Skeletal muscle satellite cell (primary cell): ENCODE results near the gene DHX58. TPM values are rescaled to one million over a fixed set of nuclear protein-coding genes. Genes with fewer than 3 reads are reported as not detected.
"Not testable (repeated sequence)": the region's sequence is repeated elsewhere in the genome, so short reads cannot be mapped to it uniquely, and the experiment has no call there.

ENCODE experiments used
- H3K27me3 ChIP-seq: 2 replicates; pipeline ENCODE4 v1.7.0; 2013; ENCODE audit warnings: low read length; ENCODE audit not compliant: control insufficient read depth, insufficient read depth
- H3K36me3 ChIP-seq: 2 replicates; pipeline ENCODE4 v1.7.0; 2013; ENCODE audit warnings: mild to moderate bottlenecking, control low read depth, low read length; ENCODE audit not compliant: insufficient read depth
- H3K4me1 ChIP-seq: 2 replicates; pipeline ENCODE4 v1.7.0; 2013; ENCODE audit warnings: low read length; ENCODE audit not compliant: control insufficient read depth, insufficient read depth
- H3K4me2 ChIP-seq: 2 replicates; pipeline ENCODE4 v1.7.0; 2013; ENCODE audit warnings: mild to moderate bottlenecking, low read length
- H3K4me3 ChIP-seq: 2 replicates; pipeline ENCODE4 v1.7.0; 2013; ENCODE audit warnings: low read length
- H3K9ac ChIP-seq: 2 replicates; pipeline ENCODE4 v1.7.0; 2013; ENCODE audit warnings: mild to moderate bottlenecking, low read depth, low read length, moderate library complexity
- H3K9me3 ChIP-seq: replicated peaks from 2 replicates; pipeline ENCODE4 v1.7.0; 2013; ENCODE audit warnings: mild to moderate bottlenecking, control low read depth, low read length
- total RNA-seq: library from RNA; depleted of rRNA; stranded (reverse); fragments of >200 nt; gene quantifications from 2 replicates; pipeline ENCODE4 v1.2.3, GENCODE V29; 2012; rRNA removed

DHX58 gene
- total RNA-seq: 4.6 and 6.1 TPM in 2 replicates

- no peaks in the 10 kb centered on the region for H3K27me3 ChIP-seq
- H3K9me3 ChIP-seq: no peaks in the 10 kb centered on the region
- peaks cover 14% of the 10 kb centered on the region for H3K36me3 ChIP-seq
- H3K4me3 ChIP-seq: peak within 1 kb of the TSS; percentile 73
- H3K9ac ChIP-seq: peak within 1 kb of the TSS; percentile 77
- peak within 1 kb of the TSS; percentile 91 for H3K4me2 ChIP-seq
- peaks cover 17% of the 10 kb centered on the region for H3K4me1 ChIP-seq
These were observed at the start of gene DHX58 for GRCh38 chr17:42112552-42113176. TSS of gene DHX58 (minus strand) at chr17:42112714. CDS start at chr17:42111892, 822 bp downstream.

- Histone ChIP-seq H3K9me3 (no peaks in the 10 kb centered on the region), H3K4me3 (no peak overlapping the region), H3K36me3 (no peaks in the 10 kb centered on the region), H3K4me1 (peaks cover under 1% of the 10 kb centered on the region), H3K4me2 (no peak overlapping the region), H3K9ac (no peak overlapping the region), H3K27me3 (no peaks in the 10 kb centered on the region)
These were observed 48.0 kb upstream of the DHX58 start for GRCh38 chr17:42160531-42160910.

GRCh38 chr17:42159796-42160530 is 47.4 kb upstream of the DHX58 start:
- H3K9me3 ChIP-seq: no peaks in the 10 kb centered on the region
- H3K9ac ChIP-seq: no peak overlapping the region
- H3K36me3 ChIP-seq: no peaks in the 10 kb centered on the region
- H3K4me1 ChIP-seq: peaks cover 3% of the 10 kb centered on the region
- no peaks in the 10 kb centered on the region for H3K27me3 ChIP-seq
- no peak overlapping the region for H3K4me2 ChIP-seq
- no peak overlapping the region for H3K4me3 ChIP-seq

- Histone ChIP-seq H3K9ac (peak overlapping the region; percentile 72), H3K4me3 (peak overlapping the region; percentile 96), H3K9me3 (no peaks in the 10 kb centered on the region), H3K4me2 (peak overlapping the region; percentile 76), H3K4me1 (peaks cover 11% of the 10 kb centered on the region), H3K27me3 (no peaks in the 10 kb centered on the region), H3K36me3 (peaks cover 3% of the 10 kb centered on the region)
These were observed 43.1 kb upstream of the DHX58 start for GRCh38 chr17:42155614-42156045.

GRCh38 chr17:42153919-42154742 is 41.6 kb upstream of the DHX58 start:
- H3K4me2 ChIP-seq: peak overlapping the region; percentile 94
- peak overlapping the region; percentile 99 for H3K9ac ChIP-seq
- peaks cover 6% of the 10 kb centered on the region for H3K36me3 ChIP-seq
- H3K27me3 ChIP-seq: no peaks in the 10 kb centered on the region
- H3K4me1 ChIP-seq: peaks cover 11% of the 10 kb centered on the region
- peak overlapping the region; percentile 96 for H3K4me3 ChIP-seq
- H3K9me3 ChIP-seq: no peaks in the 10 kb centered on the region

- no peaks in the 10 kb centered on the region for H3K27me3 ChIP-seq
- H3K9me3 ChIP-seq: no peaks in the 10 kb centered on the region
- no peak overlapping the region for H3K9ac ChIP-seq
- no peak overlapping the region for H3K4me3 ChIP-seq
- no peak overlapping the region for H3K4me2 ChIP-seq
- peaks cover 17% of the 10 kb centered on the region for H3K4me1 ChIP-seq
- H3K36me3 ChIP-seq: peaks cover 18% of the 10 kb centered on the region
These were observed 34.5 kb upstream of the DHX58 start for GRCh38 chr17:42146911-42147607.

- not testable (repeated sequence) for H3K9ac ChIP-seq, H3K27me3 ChIP-seq, H3K4me3 ChIP-seq, H3K9me3 ChIP-seq
- H3K36me3 ChIP-seq: peaks cover 25% of the 10 kb centered on the region
- peak overlapping the region; percentile 56 for H3K4me2 ChIP-seq
- peaks cover 27% of the 10 kb centered on the region for H3K4me1 ChIP-seq
These were observed 30.6 kb upstream of the DHX58 start for GRCh38 chr17:42143138-42143537.

GRCh38 chr17:42142371-42142896 is 29.9 kb upstream of the DHX58 start:
- H3K4me2 ChIP-seq: peak overlapping the region; percentile 56
- peaks cover 25% of the 10 kb centered on the region for H3K36me3 ChIP-seq
- peak overlapping the region; percentile 4 for H3K9ac ChIP-seq
- no peaks in the 10 kb centered on the region for H3K9me3 ChIP-seq
- H3K4me3 ChIP-seq: no peak overlapping the region
- peaks cover 27% of the 10 kb centered on the region for H3K4me1 ChIP-seq
- no peaks in the 10 kb centered on the region for H3K27me3 ChIP-seq

GRCh38 chr17:42141382-42141781 is 28.9 kb upstream of the DHX58 start:
- Histone ChIP-seq H3K9ac (no peak overlapping the region), H3K4me2 (no peak overlapping the region), H3K36me3 (peaks cover 22% of the 10 kb centered on the region), H3K27me3 (no peaks in the 10 kb centered on the region), H3K4me3 (no peak overlapping the region), H3K9me3 (no peaks in the 10 kb centered on the region), H3K4me1 (peaks cover 28% of the 10 kb centered on the region)

- not testable (repeated sequence) for H3K9ac ChIP-seq, H3K4me2 ChIP-seq
- peaks cover 22% of the 10 kb centered on the region for H3K36me3 ChIP-seq
These were observed 28.2 kb upstream of the DHX58 start for GRCh38 chr17:42140690-42141089.

More at GRCh38 chr17:42140690-42141089, 28.2 kb upstream of the DHX58 start:
- H3K4me1 ChIP-seq: peaks cover 35% of the 10 kb centered on the region
- not testable (repeated sequence) for H3K9me3 ChIP-seq, H3K27me3 ChIP-seq, H3K4me3 ChIP-seq
